IPS DF 6.9 (cell line): ENCODE measurements around the gene PIPOX.

ENCODE experiments used
- DNase-seq: peaks from one replicate; pipeline ENCODE4 v3.0.0-alpha.2; 2013; ENCODE audit warnings: low read depth, low spot score
- H3K27ac ChIP-seq: one replicate; pipeline ENCODE4 v1.5.1; 2013; ENCODE audit warnings: low read length, control low read depth
- H3K27me3 ChIP-seq: 2 replicates; pipeline ENCODE4 v1.6.1; 2013; ENCODE audit warnings: mild to moderate bottlenecking, low read length; ENCODE audit not compliant: control insufficient read depth, insufficient read depth
- H3K36me3 ChIP-seq: 2 replicates; pipeline ENCODE4 v1.6.1; 2013; ENCODE audit warnings: low read length; ENCODE audit not compliant: control insufficient read depth, insufficient read depth
- H3K4me1 ChIP-seq: 2 replicates; pipeline ENCODE4 v1.6.1; 2013; ENCODE audit warnings: low read length; ENCODE audit not compliant: control insufficient read depth, insufficient read depth
- H3K4me3 ChIP-seq: 2 replicates; pipeline ENCODE4 v1.5.1; 2013; ENCODE audit warnings: mild to moderate bottlenecking, low read length
- H3K9me3 ChIP-seq: 2 replicates; pipeline ENCODE4 v1.6.1; 2013; ENCODE audit warnings: low read length, inconsistent platforms; ENCODE audit not compliant: control insufficient read depth, insufficient read depth
- WGBS: extraction: QIAGEN DNeasy Blood & Tissue Kit; methylation state at CpG from one replicate; pipeline ENCODE4 v1.1.7; 2013; ENCODE audit warnings: mixed read lengths, missing lambda C conversion rate; ENCODE audit not compliant: insufficient read length, insufficient coverage; 5-methylcytosine and 5-hydroxymethylcytosine counted together

PIPOX gene

GRCh38 chr17:29048440-29049368 lies 5.8 kb downstream of the PIPOX start:
- Histone ChIP-seq H3K36me3 (0 out of 2 replicates have a peak, but pooled peaks cover 3% of the 10 kb centered on the region), H3K4me3 (no peak overlapping the region), H3K27me3 (no peaks in the 10 kb centered on the region), H3K9me3 (no peaks in the 10 kb centered on the region), H3K4me1 (peaks cover 5% of the 10 kb centered on the region; the same call in 1 of the 2 replicates), H3K27ac (no peak overlapping the region)
- DNase-seq = no peak
- no CpG with 5 or more reads among the region's 10 CpGs for WGBS

DNA sequence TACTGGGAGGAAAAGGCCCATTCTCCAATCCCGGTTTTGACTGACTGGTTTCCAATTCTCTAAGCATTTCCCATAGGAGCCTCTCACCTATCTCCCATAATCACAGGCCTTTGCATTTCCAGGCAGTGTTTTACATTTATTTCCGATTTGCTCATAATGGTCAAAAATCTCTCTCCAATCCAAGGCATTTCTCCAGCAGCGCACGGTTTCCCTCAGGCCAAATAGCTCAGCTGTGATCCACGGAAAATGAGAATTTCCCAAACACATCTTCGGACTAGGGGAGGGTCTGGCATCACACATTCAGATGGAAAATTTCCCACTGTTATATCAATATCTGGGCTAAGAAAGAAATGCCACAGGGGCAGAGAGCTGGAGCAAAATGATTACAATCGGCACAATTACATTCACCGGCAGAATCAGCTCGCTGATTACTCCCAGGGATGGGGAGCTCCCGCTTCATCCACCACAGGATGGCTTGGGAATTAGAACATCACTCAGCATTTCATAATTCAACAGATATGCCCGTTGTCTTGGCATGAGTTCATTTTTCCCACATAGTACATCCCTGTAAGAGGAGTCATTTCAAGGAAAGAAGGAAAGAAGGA lies 6.7 kb downstream of the PIPOX start:
- WGBS = no CpG with 5 or more reads among the region's 11 CpGs

DNA sequence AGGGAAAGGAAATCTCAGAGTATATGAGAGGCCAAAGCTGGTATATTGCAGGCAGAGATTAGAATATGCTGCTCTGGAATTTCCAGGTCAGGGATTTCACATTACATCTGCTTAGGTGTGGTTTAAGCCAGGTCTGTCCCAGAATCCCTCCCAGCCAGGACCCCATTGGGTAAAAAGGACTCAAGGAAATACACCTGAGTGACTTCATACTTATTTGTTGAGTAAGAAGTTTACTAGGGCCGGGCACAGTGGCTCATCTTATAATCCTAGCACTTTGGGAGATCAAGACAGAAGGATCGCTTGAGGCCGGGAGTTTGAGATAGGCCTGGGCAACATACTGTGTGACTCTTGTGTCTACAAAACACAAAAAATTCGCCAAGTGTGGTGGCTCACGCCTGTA lies 7.2 kb downstream of the PIPOX start:
- Histone ChIP-seq H3K36me3 (0 out of 2 replicates have a peak, but pooled peaks cover 3% of the 10 kb centered on the region), H3K27me3 (no peaks in the 10 kb centered on the region), H3K27ac (no peak overlapping the region), H3K4me3 (no peak overlapping the region), H3K4me1 (peaks cover 3% of the 10 kb centered on the region; the same call in 1 of the 2 replicates), H3K9me3 (no peaks in the 10 kb centered on the region)
- WGBS = no CpG with 5 or more reads among the region's 5 CpGs
- no peak for DNase-seq

More for the DNA sequence above, 6.7 kb downstream of the PIPOX start:
- Histone ChIP-seq H3K4me1 (peaks cover 3% of the 10 kb centered on the region; the same call in 1 of the 2 replicates), H3K9me3 (no peaks in the 10 kb centered on the region), H3K27ac (no peak overlapping the region), H3K27me3 (no peaks in the 10 kb centered on the region), H3K36me3 (0 out of 2 replicates have a peak, but pooled peaks cover 3% of the 10 kb centered on the region), H3K4me3 (no peak overlapping the region)
- no peak for DNase-seq

DNA sequence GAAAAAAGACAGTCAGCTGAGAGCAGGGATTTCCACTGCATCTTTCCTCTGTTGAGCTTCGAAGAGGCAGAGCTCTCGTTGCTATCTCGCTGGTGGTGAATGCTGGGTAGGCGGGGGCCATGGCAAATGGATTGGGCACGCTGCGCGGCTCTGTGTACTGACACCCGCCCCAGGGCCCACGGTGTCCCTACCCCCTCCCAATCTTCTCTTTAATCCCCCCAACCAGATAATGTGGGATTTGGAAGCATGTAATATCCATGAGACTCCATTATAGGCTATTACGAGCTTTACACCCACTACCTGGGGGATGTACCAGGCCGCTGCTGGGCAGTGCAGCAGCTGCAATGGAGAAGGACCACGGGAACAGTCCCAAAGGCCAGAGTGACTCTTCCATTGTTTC lies 8.3 kb downstream of the PIPOX start:
- H3K27ac ChIP-seq = no peak overlapping the region
- 0 out of 2 replicates have a peak, but pooled peaks cover 3% of the 10 kb centered on the region for H3K36me3 ChIP-seq
- peaks cover 3% of the 10 kb centered on the region; the same call in 1 of the 2 replicates for H3K4me1 ChIP-seq
- WGBS = no CpG with 5 or more reads among the region's 12 CpGs
- H3K9me3 ChIP-seq = no peaks in the 10 kb centered on the region
- no peak overlapping the region for H3K4me3 ChIP-seq
- DNase-seq = no peak
- no peaks in the 10 kb centered on the region for H3K27me3 ChIP-seq

DNA sequence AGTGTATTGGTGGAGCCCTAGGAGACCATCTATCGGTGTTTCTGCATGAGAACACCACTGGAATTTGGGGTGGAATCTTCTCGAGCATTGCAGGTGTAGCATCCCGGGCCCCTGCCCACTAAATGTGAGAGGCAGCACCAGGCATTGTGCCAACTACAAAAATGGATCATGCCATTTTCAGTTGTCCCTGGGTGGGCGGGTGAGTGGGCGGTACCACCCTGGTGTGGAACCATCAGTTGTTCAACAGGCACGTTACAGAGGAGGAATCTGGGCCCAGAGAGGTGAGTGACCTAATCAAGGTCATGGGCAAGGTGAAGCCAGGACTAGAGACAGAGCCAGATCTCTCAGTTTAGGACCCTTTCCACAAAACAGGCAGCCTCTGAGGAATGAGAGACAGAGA lies 8.8 kb downstream of the PIPOX start:
- Histone ChIP-seq H3K9me3 (no peaks in the 10 kb centered on the region), H3K4me3 (no peak overlapping the region), H3K27me3 (no peaks in the 10 kb centered on the region), H3K27ac (no peak overlapping the region), H3K36me3 (no peaks in the 10 kb centered on the region), H3K4me1 (peaks cover 3% of the 10 kb centered on the region; the same call in 1 of the 2 replicates)
- WGBS = no CpG with 5 or more reads among the region's 6 CpGs
- DNase-seq = no peak

DNA sequence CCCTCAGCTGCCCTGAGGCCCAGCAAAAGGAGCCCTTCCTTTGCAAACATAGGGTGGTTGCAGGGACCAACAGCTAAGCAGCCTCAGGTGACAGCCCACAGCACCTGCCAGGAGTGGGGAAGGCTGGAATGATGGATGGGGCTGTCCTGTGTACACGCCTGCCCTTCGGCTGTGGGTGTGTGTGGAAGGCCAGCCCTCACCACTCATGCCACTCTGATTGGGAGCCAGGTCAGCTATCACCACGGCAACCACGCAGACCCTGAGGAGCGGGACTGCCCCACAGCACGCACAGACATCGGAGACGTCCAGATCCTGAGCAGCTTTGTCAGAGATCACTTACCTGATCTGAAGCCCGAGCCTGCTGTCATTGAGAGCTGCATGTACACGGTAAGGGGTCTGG lies 11.9 kb downstream of the PIPOX start:
- Histone ChIP-seq H3K9me3 (no peaks in the 10 kb centered on the region), H3K27me3 (no peaks in the 10 kb centered on the region), H3K36me3 (no peaks in the 10 kb centered on the region), H3K27ac (no peak overlapping the region), H3K4me1 (peaks cover 2% of the 10 kb centered on the region; the same call in 1 of the 2 replicates), H3K4me3 (no peak overlapping the region)
- no peak for DNase-seq
- WGBS = no CpG with 5 or more reads among the region's 10 CpGs

- H3K27ac ChIP-seq = no peak overlapping the region
- no peaks in the 10 kb centered on the region for H3K9me3 ChIP-seq
- H3K4me3 ChIP-seq = no peak overlapping the region
- peaks cover 8% of the 10 kb centered on the region for H3K4me1 ChIP-seq
- no peak for DNase-seq
- no peaks in the 10 kb centered on the region for H3K27me3 ChIP-seq
- no CpG with 5 or more reads among the region's 4 CpGs for WGBS
- H3K36me3 ChIP-seq = no peaks in the 10 kb centered on the region
Observed at GRCh38 chr17:29057361-29057760, 14.4 kb downstream of the PIPOX start.

- no peak for DNase-seq
- WGBS = no CpG with 5 or more reads among the region's 3 CpGs
- Histone ChIP-seq H3K4me1 (peaks cover 7% of the 10 kb centered on the region), H3K4me3 (no peak overlapping the region), H3K36me3 (no peaks in the 10 kb centered on the region), H3K27ac (no peak overlapping the region), H3K27me3 (no peaks in the 10 kb centered on the region), H3K9me3 (no peaks in the 10 kb centered on the region)
Observed at GRCh38 chr17:29058391-29058790, 15.4 kb downstream of the PIPOX start.

GRCh38 chr17:29059281-29059680 lies 16.3 kb downstream of the PIPOX start:
- no peaks in the 10 kb centered on the region for H3K27me3 ChIP-seq
- H3K9me3 ChIP-seq = no peaks in the 10 kb centered on the region
- no CpG with 5 or more reads among the region's 2 CpGs for WGBS
- H3K4me1 ChIP-seq = peaks cover 7% of the 10 kb centered on the region
- H3K4me3 ChIP-seq = no peak overlapping the region
- H3K27ac ChIP-seq = no peak overlapping the region
- no peaks in the 10 kb centered on the region for H3K36me3 ChIP-seq
- no peak for DNase-seq

DNA sequence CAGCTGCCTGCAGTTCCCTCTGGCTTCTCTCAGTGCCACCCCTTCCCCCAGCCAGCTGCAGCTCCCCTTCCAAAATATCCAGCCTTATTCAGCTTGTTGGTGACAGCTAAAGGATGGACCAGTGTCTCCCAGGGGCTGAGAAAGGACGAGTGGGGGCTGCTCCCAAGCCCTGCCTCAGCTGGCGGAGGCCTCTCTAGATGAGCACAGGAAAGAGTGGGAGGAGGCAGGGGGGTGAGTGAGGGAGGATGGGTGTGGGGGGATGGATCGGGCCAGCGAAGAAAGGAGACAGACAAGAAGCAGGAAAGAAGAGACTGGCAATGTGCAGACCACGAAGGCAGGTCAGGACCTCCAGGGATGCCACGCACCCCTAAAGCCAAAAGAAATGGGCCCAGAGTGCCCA lies 17.5 kb downstream of the PIPOX start:
- WGBS = no CpG with 5 or more reads among the region's 6 CpGs
- H3K27me3 ChIP-seq = no peaks in the 10 kb centered on the region
- H3K27ac ChIP-seq = no peak overlapping the region
- H3K36me3 ChIP-seq = no peaks in the 10 kb centered on the region
- H3K4me3 ChIP-seq = no peak overlapping the region
- no peak for DNase-seq
- peaks cover 7% of the 10 kb centered on the region for H3K4me1 ChIP-seq
- H3K9me3 ChIP-seq = no peaks in the 10 kb centered on the region
